Peyer's patch (tissue), 4 donors: ENCODE measurements around the gene ST7.

Experiments used
- POLR2A ChIP-seq, 2 donors: fragments of 450-650 bp; IDR thresholded peaks; one replicate each; pipeline ENCODE4 v1.5.1; 2017; ENCODE audit warnings: antibody characterized with exemption in 2 of 2, mild to moderate bottlenecking in 2 of 2, moderate library complexity in 2 of 2
- TF ChIP-seq, protein P1 (sequence below), 6 experiments: fragments of 450-650 bp in 4 of 6; fragments of 200-600 bp in 2 of 6; sonication (generic) in 1 of 6; IDR thresholded peaks; one replicate each; pipeline ENCODE4 v1.5.1; 2017 to 2019; ENCODE audit warnings: antibody characterized with exemption in 6 of 6, mild to moderate bottlenecking in 3 of 6, moderate library complexity in 1 of 6

DNA sequence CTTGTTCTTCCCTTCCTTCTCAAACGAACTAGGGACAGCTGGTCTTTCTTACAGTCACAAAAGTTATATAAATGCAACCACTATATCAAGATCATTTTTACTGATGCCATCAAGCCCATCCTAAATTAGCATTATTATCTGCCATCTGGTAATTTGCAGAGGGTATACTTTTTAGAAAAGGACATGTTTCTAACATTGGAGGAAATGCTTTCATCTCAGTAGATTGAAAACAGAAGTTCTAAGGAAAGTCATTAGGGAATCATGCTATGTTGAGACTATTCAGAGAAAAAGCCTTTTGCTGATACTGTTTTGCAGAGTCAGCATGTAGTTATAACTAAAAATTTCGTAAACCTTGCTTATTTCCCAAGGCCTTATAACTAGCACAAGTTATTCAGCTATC is 222.9 kb downstream of the ST7 start:
- TF ChIP-seq, protein P1, sequence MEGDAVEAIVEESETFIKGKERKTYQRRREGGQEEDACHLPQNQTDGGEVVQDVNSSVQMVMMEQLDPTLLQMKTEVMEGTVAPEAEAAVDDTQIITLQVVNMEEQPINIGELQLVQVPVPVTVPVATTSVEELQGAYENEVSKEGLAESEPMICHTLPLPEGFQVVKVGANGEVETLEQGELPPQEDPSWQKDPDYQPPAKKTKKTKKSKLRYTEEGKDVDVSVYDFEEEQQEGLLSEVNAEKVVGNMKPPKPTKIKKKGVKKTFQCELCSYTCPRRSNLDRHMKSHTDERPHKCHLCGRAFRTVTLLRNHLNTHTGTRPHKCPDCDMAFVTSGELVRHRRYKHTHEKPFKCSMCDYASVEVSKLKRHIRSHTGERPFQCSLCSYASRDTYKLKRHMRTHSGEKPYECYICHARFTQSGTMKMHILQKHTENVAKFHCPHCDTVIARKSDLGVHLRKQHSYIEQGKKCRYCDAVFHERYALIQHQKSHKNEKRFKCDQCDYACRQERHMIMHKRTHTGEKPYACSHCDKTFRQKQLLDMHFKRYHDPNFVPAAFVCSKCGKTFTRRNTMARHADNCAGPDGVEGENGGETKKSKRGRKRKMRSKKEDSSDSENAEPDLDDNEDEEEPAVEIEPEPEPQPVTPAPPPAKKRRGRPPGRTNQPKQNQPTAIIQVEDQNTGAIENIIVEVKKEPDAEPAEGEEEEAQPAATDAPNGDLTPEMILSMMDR (IDR thresholded peaks at IDR 0.05), result no peak
- TF ChIP-seq POLR2A (IDR thresholded peaks at IDR 0.05), result no peak
